ENCODE measurements around the gene SERPINB7. TPM values are rescaled to one million over a fixed set of nuclear protein-coding genes. Genes with fewer than 3 reads are reported as not detected.

Gene SERPINB7
- total and polyA plus RNA-seq, 5 donors from 2014 or later: not detected

GRCh38 chr18:63795606-63796005 is 20.4 kb downstream of the SERPINB7 start:
- DNase-seq: no peak
- H3K27ac ChIP-seq (ENCODE audit: insufficient read depth, low read length, poor library complexity, severe bottlenecking): no peak overlapping the region
- no peaks in the 10 kb centered on the region for H3K27me3 Mint-ChIP-seq
- no peaks in the 10 kb centered on the region for H3K9me3 ChIP-seq (ENCODE audit: control insufficient read depth in 2 of 2, low read length in 2 of 2)
- H3K4me1 ChIP-seq (ENCODE audit: control insufficient read depth, insufficient read depth, low read length, poor library complexity, severe bottlenecking): no peaks in the 10 kb centered on the region
- no peak overlapping the region for H3K4me3 ChIP-seq (ENCODE audit: low read depth, low read length)
- H3K36me3 ChIP-seq (ENCODE audit: control insufficient read depth, insufficient read depth, low read length): no peaks in the 10 kb centered on the region
- no peak for ATAC-seq (ENCODE audit: low read depth in 2 of 2)
- peaks cover 0 to 1% (median 0%) of the 10 kb centered on the region in 7 donors for H3K9me3 Mint-ChIP-seq
- H3K36me3 Mint-ChIP-seq: no peaks in the 10 kb centered on the region
- no peaks in the 10 kb centered on the region for H3K4me1 Mint-ChIP-seq
- H3K27me3 ChIP-seq (ENCODE audit: control insufficient read depth, insufficient read depth, low read length): no peaks in the 10 kb centered on the region
- H3K4me3 Mint-ChIP-seq: no peak overlapping the region
- H3K27ac Mint-ChIP-seq: no peak overlapping the region

- Mint-ChIP-seq H3K4me3 (no peak overlapping the region), H3K27ac (no peak overlapping the region), H3K27me3 (no peaks in the 10 kb centered on the region), H3K9me3 (peaks cover 0 to 1% (median 0%) of the 10 kb centered on the region in 7 donors), H3K36me3 (no peaks in the 10 kb centered on the region), H3K4me1 (no peaks in the 10 kb centered on the region)
- no peak for ATAC-seq (ENCODE audit: low read depth in 2 of 2)
- H3K9me3 ChIP-seq (ENCODE audit: control insufficient read depth in 2 of 2, low read length in 2 of 2): no peaks in the 10 kb centered on the region
- H3K4me1 ChIP-seq (ENCODE audit: control insufficient read depth, insufficient read depth, low read length, poor library complexity, severe bottlenecking): no peaks in the 10 kb centered on the region
- H3K4me3 ChIP-seq (ENCODE audit: low read depth, low read length): no peak overlapping the region
- H3K27ac ChIP-seq (ENCODE audit: insufficient read depth, low read length, poor library complexity, severe bottlenecking): no peak overlapping the region
- no peak for DNase-seq
- H3K27me3 ChIP-seq (ENCODE audit: control insufficient read depth, insufficient read depth, low read length): no peaks in the 10 kb centered on the region
- no peaks in the 10 kb centered on the region for H3K36me3 ChIP-seq (ENCODE audit: control insufficient read depth, insufficient read depth, low read length)
These were observed 24.0 kb downstream of the SERPINB7 start for GRCh38 chr18:63799189-63799588.

- Histone ChIP-seq H3K9me3 (ENCODE audit: control insufficient read depth in 2 of 2, low read length in 2 of 2) (no peaks in the 10 kb centered on the region), H3K4me3 (ENCODE audit: low read depth, low read length) (no peak overlapping the region), H3K27me3 (ENCODE audit: control insufficient read depth, insufficient read depth, low read length) (peaks cover 2% of the 10 kb centered on the region), H3K27ac (ENCODE audit: insufficient read depth, low read length, poor library complexity, severe bottlenecking) (no peak overlapping the region), H3K36me3 (ENCODE audit: control insufficient read depth, insufficient read depth, low read length) (no peaks in the 10 kb centered on the region), H3K4me1 (ENCODE audit: control insufficient read depth, insufficient read depth, low read length, poor library complexity, severe bottlenecking) (no peaks in the 10 kb centered on the region)
- Mint-ChIP-seq H3K27me3 (no peaks in the 10 kb centered on the region), H3K9me3 (peaks cover 0 to 2% (median 0%) of the 10 kb centered on the region in 7 donors), H3K36me3 (no peaks in the 10 kb centered on the region), H3K4me1 (no peaks in the 10 kb centered on the region), H3K27ac (no peak overlapping the region), H3K4me3 (no peak overlapping the region)
- ATAC-seq (ENCODE audit: low read depth in 2 of 2) (no peak), DNase-seq (no peak)
These were observed 26.1 kb downstream of the SERPINB7 start for GRCh38 chr18:63801343-63801742.

- DNase-seq: no peak
- Histone ChIP-seq H3K4me3 (ENCODE audit: low read depth, low read length) (no peak overlapping the region), H3K27ac (ENCODE audit: insufficient read depth, low read length, poor library complexity, severe bottlenecking) (no peak overlapping the region), H3K36me3 (ENCODE audit: control insufficient read depth, insufficient read depth, low read length) (no peaks in the 10 kb centered on the region), H3K27me3 (ENCODE audit: control insufficient read depth, insufficient read depth, low read length) (peaks cover 2% of the 10 kb centered on the region), H3K9me3 (ENCODE audit: control insufficient read depth in 2 of 2, low read length in 2 of 2) (no peaks in the 10 kb centered on the region), H3K4me1 (ENCODE audit: control insufficient read depth, insufficient read depth, low read length, poor library complexity, severe bottlenecking) (no peaks in the 10 kb centered on the region)
- H3K27ac Mint-ChIP-seq: no peak overlapping the region
- peaks cover 0 to 2% (median 0%) of the 10 kb centered on the region in 7 donors for H3K9me3 Mint-ChIP-seq
- no peaks in the 10 kb centered on the region for H3K27me3 Mint-ChIP-seq
- no peaks in the 10 kb centered on the region for H3K36me3 Mint-ChIP-seq
- ATAC-seq (ENCODE audit: low read depth in 2 of 2): no peak
- H3K4me3 Mint-ChIP-seq: no peak overlapping the region
- H3K4me1 Mint-ChIP-seq: no peaks in the 10 kb centered on the region
These were observed 32.9 kb downstream of the SERPINB7 start for GRCh38 chr18:63808125-63808524.

GRCh38 chr18:63817441-63818051 is 42.3 kb downstream of the SERPINB7 start:
- Mint-ChIP-seq H3K27ac (no peak overlapping the region), H3K4me3 (no peak overlapping the region), H3K4me1 (no peaks in the 10 kb centered on the region), H3K36me3 (no peaks in the 10 kb centered on the region), H3K9me3 (peaks cover 0 to 24% (median 3%) of the 10 kb centered on the region in 7 donors), H3K27me3 (peaks cover 7% of the 10 kb centered on the region)
- H3K9me3 ChIP-seq (ENCODE audit: control insufficient read depth in 2 of 2, low read length in 2 of 2): no peaks in the 10 kb centered on the region
- DNase-seq: no peak
- no peak overlapping the region for H3K4me3 ChIP-seq (ENCODE audit: low read depth, low read length)
- no peaks in the 10 kb centered on the region for H3K36me3 ChIP-seq (ENCODE audit: control insufficient read depth, insufficient read depth, low read length)
- no peak for ATAC-seq (ENCODE audit: low read depth in 2 of 2)
- no peaks in the 10 kb centered on the region for H3K4me1 ChIP-seq (ENCODE audit: control insufficient read depth, insufficient read depth, low read length, poor library complexity, severe bottlenecking)
- no peaks in the 10 kb centered on the region for H3K27me3 ChIP-seq (ENCODE audit: control insufficient read depth, insufficient read depth, low read length)
- H3K27ac ChIP-seq (ENCODE audit: insufficient read depth, low read length, poor library complexity, severe bottlenecking): no peak overlapping the region

GRCh38 chr18:63818212-63818611 is 43.0 kb downstream of the SERPINB7 start:
- Histone ChIP-seq H3K27me3 (ENCODE audit: control insufficient read depth, insufficient read depth, low read length) (no peaks in the 10 kb centered on the region), H3K9me3 (ENCODE audit: control insufficient read depth in 2 of 2, low read length in 2 of 2) (no peaks in the 10 kb centered on the region), H3K36me3 (ENCODE audit: control insufficient read depth, insufficient read depth, low read length) (no peaks in the 10 kb centered on the region), H3K4me1 (ENCODE audit: control insufficient read depth, insufficient read depth, low read length, poor library complexity, severe bottlenecking) (no peaks in the 10 kb centered on the region), H3K27ac (ENCODE audit: insufficient read depth, low read length, poor library complexity, severe bottlenecking) (no peak overlapping the region), H3K4me3 (ENCODE audit: low read depth, low read length) (no peak overlapping the region)
- Mint-ChIP-seq H3K27ac (no peak overlapping the region), H3K27me3 (peaks cover 7% of the 10 kb centered on the region), H3K4me3 (no peak overlapping the region), H3K9me3 (peaks cover 0 to 24% (median 3%) of the 10 kb centered on the region in 7 donors), H3K36me3 (no peaks in the 10 kb centered on the region), H3K4me1 (no peaks in the 10 kb centered on the region)
- DNase-seq (no peak), ATAC-seq (ENCODE audit: low read depth in 2 of 2) (no peak)

GRCh38 chr18:63819786-63820185 is 44.6 kb downstream of the SERPINB7 start:
- Mint-ChIP-seq H3K4me1 (no peaks in the 10 kb centered on the region), H3K27ac (no peak overlapping the region), H3K9me3 (peaks cover 0 to 24% (median 2%) of the 10 kb centered on the region in 7 donors), H3K27me3 (peaks cover 4% of the 10 kb centered on the region), H3K36me3 (no peaks in the 10 kb centered on the region), H3K4me3 (no peak overlapping the region)
- no peak overlapping the region for H3K4me3 ChIP-seq (ENCODE audit: low read depth, low read length)
- H3K4me1 ChIP-seq (ENCODE audit: control insufficient read depth, insufficient read depth, low read length, poor library complexity, severe bottlenecking): no peaks in the 10 kb centered on the region
- no peaks in the 10 kb centered on the region for H3K9me3 ChIP-seq (ENCODE audit: control insufficient read depth in 2 of 2, low read length in 2 of 2)
- DNase-seq (no peak), ATAC-seq (ENCODE audit: low read depth in 2 of 2) (no peak)
- H3K27ac ChIP-seq (ENCODE audit: insufficient read depth, low read length, poor library complexity, severe bottlenecking): no peak overlapping the region
- H3K36me3 ChIP-seq (ENCODE audit: control insufficient read depth, insufficient read depth, low read length): no peaks in the 10 kb centered on the region
- H3K27me3 ChIP-seq (ENCODE audit: control insufficient read depth, insufficient read depth, low read length): no peaks in the 10 kb centered on the region

GRCh38 chr18:63820694-63821093 is 45.5 kb downstream of the SERPINB7 start:
- Histone ChIP-seq H3K27ac (ENCODE audit: insufficient read depth, low read length, poor library complexity, severe bottlenecking) (no peak overlapping the region), H3K4me3 (ENCODE audit: low read depth, low read length) (no peak overlapping the region), H3K9me3 (ENCODE audit: control insufficient read depth in 2 of 2, low read length in 2 of 2) (no peaks in the 10 kb centered on the region), H3K36me3 (ENCODE audit: control insufficient read depth, insufficient read depth, low read length) (no peaks in the 10 kb centered on the region), H3K27me3 (ENCODE audit: control insufficient read depth, insufficient read depth, low read length) (no peaks in the 10 kb centered on the region), H3K4me1 (ENCODE audit: control insufficient read depth, insufficient read depth, low read length, poor library complexity, severe bottlenecking) (no peaks in the 10 kb centered on the region)
- H3K27me3 Mint-ChIP-seq: peaks cover under 1% of the 10 kb centered on the region
- DNase-seq (no peak), ATAC-seq (ENCODE audit: low read depth in 2 of 2) (no peak)
- H3K4me3 Mint-ChIP-seq: no peak overlapping the region
- H3K4me1 Mint-ChIP-seq: no peaks in the 10 kb centered on the region
- H3K9me3 Mint-ChIP-seq: peaks cover 0 to 16% (median 2%) of the 10 kb centered on the region in 7 donors
- no peak overlapping the region for H3K27ac Mint-ChIP-seq
- no peaks in the 10 kb centered on the region for H3K36me3 Mint-ChIP-seq
